Measurements from ENCODE around the gene BIN2.
"Not testable (repeated sequence)": the region's sequence is repeated elsewhere in the genome, so short reads cannot be mapped to it uniquely, and the experiment has no call there.

BIN2 gene

GRCh38 chr12:51345681-51346080 lies 21.7 kb upstream of the BIN2 start:
- DNase-seq (ENCODE audit: low read depth in 2 of 2) = no peak

DNA sequence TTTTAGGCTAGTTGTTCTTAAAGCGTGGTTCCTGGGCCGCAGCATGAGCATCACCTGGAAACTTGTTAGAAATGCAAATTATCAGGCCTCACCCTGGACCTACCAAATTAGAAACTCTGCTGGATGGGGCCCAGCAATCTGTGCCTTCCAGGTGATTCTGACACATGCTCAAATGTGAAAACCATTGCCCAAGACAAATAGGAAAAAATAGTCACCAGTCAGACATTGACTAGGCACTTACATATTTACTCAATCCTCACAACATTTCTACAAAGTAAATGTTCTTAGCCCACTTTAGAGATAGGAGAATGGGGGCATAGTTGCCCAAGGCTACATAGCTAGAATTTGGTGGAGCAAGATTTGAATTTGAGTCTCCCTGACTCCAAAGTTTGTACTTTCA lies 19.2 kb upstream of the BIN2 start:
- no peak for DNase-seq (ENCODE audit: low read depth in 2 of 2)

- DNase-seq (ENCODE audit: low read depth in 2 of 2) = no peak
Observed at GRCh38 chr12:51342416-51342815, 18.4 kb upstream of the BIN2 start.

DNA sequence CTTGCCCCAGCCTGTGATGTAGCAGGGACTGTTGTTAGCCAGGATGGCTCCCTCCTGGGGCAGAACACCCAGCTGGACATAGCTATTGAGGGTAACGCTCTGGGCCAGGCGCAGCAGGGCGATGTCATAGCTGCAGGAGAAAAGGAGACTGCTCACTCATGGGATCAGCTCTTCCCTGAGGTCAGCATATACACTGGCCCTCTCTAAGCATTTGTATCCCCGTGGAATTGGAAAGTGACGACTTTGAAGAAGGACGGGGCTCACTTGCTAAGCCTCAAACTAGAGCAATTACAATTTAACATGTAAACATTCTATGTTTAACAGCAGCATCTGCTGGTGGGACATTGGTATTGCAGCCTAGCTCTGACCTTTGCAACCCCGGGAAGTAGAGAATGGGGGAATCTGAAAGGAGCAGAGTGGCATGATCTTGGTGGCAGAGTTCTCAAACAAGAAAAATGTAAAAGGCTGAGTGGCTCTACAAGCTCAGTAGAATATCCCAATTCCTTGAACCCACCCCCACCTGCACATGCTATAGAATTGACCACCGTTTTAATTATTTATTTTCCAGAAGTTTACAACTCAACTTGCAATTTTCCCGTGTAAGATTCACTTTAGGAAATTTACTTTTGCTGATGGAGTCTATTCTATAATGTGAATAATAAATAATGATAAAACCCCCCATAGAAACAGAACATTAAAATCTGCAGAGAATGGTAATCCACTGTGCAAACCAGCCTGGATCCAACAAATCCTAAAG lies 17.5 kb upstream of the BIN2 start:
- DNase-seq (ENCODE audit: low read depth in 2 of 2) = peak; percentile 46 to 65

- DNase-seq (ENCODE audit: low read depth in 2 of 2) = no peak
Observed at GRCh38 chr12:51339750-51340149, 15.8 kb upstream of the BIN2 start.

GRCh38 chr12:51337336-51337735 lies 13.4 kb upstream of the BIN2 start:
- not testable (repeated sequence) for DNase-seq (ENCODE audit: low read depth in 2 of 2)

DNA sequence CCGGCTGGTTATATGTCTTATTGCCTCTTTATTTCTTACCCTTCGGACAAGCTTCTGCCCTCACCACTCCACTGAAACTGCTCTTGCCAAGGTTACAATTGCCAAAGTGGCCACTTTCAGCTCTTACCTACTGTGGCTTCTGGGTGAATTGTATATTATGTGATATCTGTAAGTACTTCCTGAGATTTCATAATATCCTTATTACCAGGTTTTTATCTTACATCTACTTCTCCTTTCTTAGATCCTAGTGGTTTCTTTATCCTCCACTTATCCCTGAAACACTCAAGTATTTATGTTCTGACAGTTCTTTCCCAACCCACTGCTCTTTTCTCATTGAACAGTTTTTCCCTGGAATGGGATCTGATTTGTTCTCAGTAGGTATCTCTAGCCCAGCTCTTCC lies 12.0 kb upstream of the BIN2 start:
- no peak for DNase-seq (ENCODE audit: low read depth in 2 of 2)

GRCh38 chr12:51334764-51335163 lies 10.8 kb upstream of the BIN2 start:
- no peak for DNase-seq (ENCODE audit: low read depth in 2 of 2)

- no peak for DNase-seq (ENCODE audit: low read depth in 2 of 2)
Observed at GRCh38 chr12:51333536-51333935, 9.6 kb upstream of the BIN2 start.

DNA sequence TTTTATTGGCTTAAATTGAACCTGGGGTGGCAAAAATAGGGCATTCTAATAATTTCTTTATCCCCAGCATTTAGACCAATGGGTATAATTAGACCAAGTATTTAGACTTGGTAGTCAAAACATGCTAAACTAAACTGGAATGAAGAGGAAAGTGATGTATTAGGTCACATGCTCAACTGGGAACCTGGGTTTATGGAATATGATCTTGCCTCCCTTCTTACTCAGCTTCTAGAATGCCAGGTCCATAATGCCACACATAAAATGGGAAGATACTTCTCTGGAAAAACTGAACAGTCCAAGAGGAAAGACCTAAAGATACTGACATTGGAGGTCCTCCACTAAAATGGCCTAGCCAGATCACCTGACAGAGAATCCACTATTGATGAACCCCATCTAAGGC lies 6.2 kb upstream of the BIN2 start:
- no peak for DNase-seq (ENCODE audit: low read depth in 2 of 2)

GRCh38 chr12:51329742-51330141 lies 5.8 kb upstream of the BIN2 start:
- DNase-seq (ENCODE audit: low read depth in 2 of 2) = no peak

GRCh38 chr12:51328587-51328986 lies 4.6 kb upstream of the BIN2 start:
- DNase-seq (ENCODE audit: low read depth in 2 of 2) = no peak

GRCh38 chr12:51326698-51327439 lies 2.9 kb upstream of the BIN2 start:
- DNase-seq (ENCODE audit: low read depth in 2 of 2) = no peak

GRCh38 chr12:51324953-51325352 lies 979 bp upstream of the BIN2 start:
- DNase-seq (ENCODE audit: low read depth in 2 of 2) = no peak

GRCh38 chr12:51323317-51323960 lies 535 bp downstream of the BIN2 start:
- DNase-seq (ENCODE audit: low read depth in 2 of 2) = peak in 1 of 2 donors; percentile 19

DNA sequence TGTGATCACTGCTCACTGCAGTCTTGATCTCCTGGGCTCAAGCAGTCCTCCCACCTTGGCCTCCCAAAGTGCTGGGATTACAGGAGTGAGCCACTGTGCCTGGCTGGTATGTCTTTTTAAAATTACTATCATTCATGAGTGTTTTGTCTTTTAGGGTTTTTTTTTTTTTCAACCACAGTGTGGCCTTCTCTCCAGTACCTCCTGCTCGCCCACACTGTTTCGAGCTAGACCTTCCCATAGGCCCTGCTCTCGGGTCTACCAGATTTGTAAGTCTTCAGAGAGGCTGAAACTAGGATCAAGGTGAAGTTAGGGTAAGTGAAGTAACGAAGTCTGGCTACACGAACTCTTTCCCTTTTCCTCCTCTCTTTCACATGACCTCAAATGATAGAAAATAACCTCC lies 1.5 kb downstream of the BIN2 start:
- DNase-seq (ENCODE audit: low read depth in 2 of 2) = peak in 1 of 2 donors; percentile 21

DNA sequence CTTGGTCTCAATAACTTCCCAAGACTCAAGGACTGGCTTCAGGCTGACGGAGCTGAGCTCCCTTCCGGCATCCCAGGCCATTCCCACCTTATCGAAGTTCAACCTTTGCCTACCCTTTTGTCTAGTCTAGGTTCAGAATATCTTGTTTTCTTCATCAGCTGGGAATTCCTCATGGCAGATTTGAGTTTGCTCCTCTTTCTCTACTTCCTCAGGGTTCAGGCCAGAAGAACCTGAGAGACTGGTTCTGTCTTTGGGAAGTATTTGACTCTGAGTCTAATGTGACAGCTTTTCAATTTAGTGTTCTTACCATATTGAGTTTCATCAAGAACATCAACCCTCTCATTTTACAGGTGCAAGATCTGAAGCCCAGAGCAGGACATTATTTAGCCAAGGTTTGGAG lies 2.1 kb downstream of the BIN2 start:
- DNase-seq (ENCODE audit: low read depth in 2 of 2) = no peak

DNA sequence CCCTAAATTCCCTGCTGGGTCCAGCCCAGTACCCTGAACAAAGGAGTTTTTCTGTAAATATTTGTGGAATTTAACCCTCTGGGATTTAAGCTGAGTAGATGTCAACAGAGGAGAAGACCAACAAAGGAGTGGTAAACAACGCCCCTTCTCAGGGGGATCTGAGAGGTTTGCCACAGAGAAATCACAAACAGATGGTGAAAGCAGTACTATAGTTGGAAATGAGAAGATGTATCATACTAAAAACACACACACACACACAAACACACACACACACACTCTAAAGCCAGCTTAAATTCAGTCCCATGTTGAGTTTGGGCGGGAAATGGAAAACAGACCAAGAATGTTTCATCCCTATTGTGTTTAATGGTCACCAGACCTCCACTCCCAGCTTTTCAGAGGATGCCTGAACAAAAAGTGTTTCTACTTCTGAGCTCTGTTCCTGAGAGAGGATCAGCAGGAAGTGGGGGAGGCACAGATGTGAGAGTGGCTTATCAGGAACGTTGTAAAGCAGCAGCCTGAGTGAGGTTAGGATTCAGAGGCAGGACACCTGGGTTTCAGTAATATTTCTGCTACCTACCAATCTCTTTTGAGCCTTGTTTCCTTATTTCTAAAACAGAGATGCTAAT lies 3.2 kb downstream of the BIN2 start:
- DNase-seq (ENCODE audit: low read depth in 2 of 2) = no peak

GRCh38 chr12:51320311-51320694 lies 3.7 kb downstream of the BIN2 start:
- no peak for DNase-seq (ENCODE audit: low read depth in 2 of 2)

- DNase-seq (ENCODE audit: low read depth in 2 of 2) = no peak
Observed at GRCh38 chr12:51318846-51319599, 5.0 kb downstream of the BIN2 start.

DNA sequence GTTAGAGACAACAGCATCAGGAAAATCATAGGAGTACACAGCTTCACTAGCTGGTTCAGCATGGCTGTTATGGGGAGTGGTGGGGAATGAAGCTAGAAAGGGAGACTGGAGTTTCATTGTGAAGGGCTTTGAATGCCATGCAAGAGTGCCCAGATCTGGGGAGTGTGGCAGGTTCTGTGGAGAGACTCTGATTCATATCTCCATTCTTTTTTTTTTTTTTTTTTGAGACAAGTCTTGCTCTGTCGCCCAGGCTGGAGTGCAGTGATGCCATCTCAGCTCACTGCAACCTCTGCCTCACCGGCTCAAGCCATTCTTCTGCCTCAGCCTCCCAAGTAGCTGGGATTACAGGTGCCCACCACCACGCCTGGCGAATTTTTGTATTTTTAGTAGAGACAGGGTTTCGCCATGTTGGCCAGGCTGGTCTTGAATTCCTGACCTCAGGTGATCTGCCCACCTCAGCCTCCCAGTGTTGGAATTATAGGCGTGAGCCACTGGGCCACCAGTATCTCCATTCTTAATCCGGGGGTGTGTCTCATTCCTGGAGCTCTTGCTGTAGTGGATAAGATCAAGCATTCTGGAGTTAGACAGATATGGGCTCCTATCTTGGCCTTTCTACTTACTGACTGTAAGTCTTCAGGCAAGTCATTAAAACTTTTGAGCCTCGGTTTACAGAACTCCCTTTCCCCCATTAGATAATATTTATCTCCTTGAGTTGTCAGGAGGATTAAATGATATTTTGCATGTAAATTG lies 5.7 kb downstream of the BIN2 start:
- DNase-seq (ENCODE audit: low read depth in 2 of 2) = not testable (repeated sequence)

Measured in stimulated activated CD4-positive, alpha-beta T cell treated with anti-CD3 and anti-CD28 coated beads, Interleukin-1b, Interleukin-23, amount 100 ng/mL, for 4 hours (primary cell).